COLO829 (cell line): ENCODE measurements around the gene NDUFA12.

Experiments used
- DNase-seq: peaks from one replicate; pipeline ENCODE4 v3.0.0; 2012; ENCODE audit warnings: low spot score

Gene NDUFA12

GRCh38 chr12:94940771-94941170, 62.7 kb downstream of the NDUFA12 start:
- no peak for DNase-seq

GRCh38 chr12:94938583-94938982, 64.9 kb downstream of the NDUFA12 start:
- DNase-seq, result no peak

GRCh38 chr12:94930772-94931171, 72.7 kb downstream of the NDUFA12 start:
- no peak for DNase-seq

- no peak for DNase-seq
Observed at GRCh38 chr12:94930216-94930654, 73.3 kb downstream of the NDUFA12 start.

- no peak for DNase-seq
Observed at GRCh38 chr12:94929780-94930179, 73.7 kb downstream of the NDUFA12 start.

- DNase-seq, result peak; percentile 20
Observed at GRCh38 chr12:94925729-94926128, 77.8 kb downstream of the NDUFA12 start.

GRCh38 chr12:94925206-94925605, 78.3 kb downstream of the NDUFA12 start:
- DNase-seq, result no peak

GRCh38 chr12:94922561-94922960, 80.9 kb downstream of the NDUFA12 start:
- no peak for DNase-seq
